Erythroblast (primary cell): ENCODE measurements around the gene CLIP4.

Experiments used
- DNase-seq, 2 experiments: peaks; one replicate each; lab custom pipeline; 2025; lab: John Stamatoyannopoulos, UW
- GATA1 ChIP-seq: IDR thresholded peaks from 2 replicates; pipeline ENCODE4 v1.6.1; 2011; ENCODE audit warnings: low read depth, mild to moderate bottlenecking, control low read depth, low read length, moderate library complexity
- POLR2A ChIP-seq: IDR thresholded peaks from 2 replicates; pipeline ENCODE4 v1.6.1; 2011; ENCODE audit warnings: mild to moderate bottlenecking, low read length

Gene CLIP4

GRCh38 chr2:29139152-29139551 lies 23.9 kb downstream of the CLIP4 start:
- no peak for TF ChIP-seq POLR2A
- TF ChIP-seq GATA1 = no peak
- no peak for DNase-seq

DNA sequence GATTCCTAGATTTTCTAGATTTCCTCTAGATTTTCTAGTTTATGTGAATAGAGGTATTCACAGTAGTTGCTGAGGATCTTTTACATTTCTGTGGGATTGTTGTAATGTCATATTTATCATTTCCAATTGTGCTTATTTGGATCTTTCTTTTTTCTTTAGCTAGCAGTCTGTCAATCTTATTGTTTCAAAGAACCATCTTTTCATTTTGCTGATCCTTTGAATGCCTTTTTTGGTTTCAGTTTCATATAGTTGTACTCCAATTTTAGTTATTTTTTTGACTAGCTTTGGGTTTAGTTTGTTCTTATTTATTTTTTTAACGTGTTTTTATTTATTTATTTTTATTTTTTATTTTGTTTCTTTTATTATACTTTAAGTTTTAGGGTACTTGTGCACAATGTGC lies 24.5 kb downstream of the CLIP4 start:
- no peak for DNase-seq
- TF ChIP-seq POLR2A (no peak), GATA1 (no peak)

- TF ChIP-seq POLR2A = no peak
- TF ChIP-seq GATA1 = no peak
- DNase-seq = no peak
Observed at GRCh38 chr2:29143657-29144056, 28.4 kb downstream of the CLIP4 start.

GRCh38 chr2:29146197-29146596 lies 31.0 kb downstream of the CLIP4 start:
- no peak for TF ChIP-seq POLR2A
- no peak for TF ChIP-seq GATA1

GRCh38 chr2:29147963-29148362 lies 32.7 kb downstream of the CLIP4 start:
- no peak for TF ChIP-seq POLR2A
- no peak for TF ChIP-seq GATA1

More at GRCh38 chr2:29146197-29146596, 31.0 kb downstream of the CLIP4 start:
- no peak for DNase-seq

DNA sequence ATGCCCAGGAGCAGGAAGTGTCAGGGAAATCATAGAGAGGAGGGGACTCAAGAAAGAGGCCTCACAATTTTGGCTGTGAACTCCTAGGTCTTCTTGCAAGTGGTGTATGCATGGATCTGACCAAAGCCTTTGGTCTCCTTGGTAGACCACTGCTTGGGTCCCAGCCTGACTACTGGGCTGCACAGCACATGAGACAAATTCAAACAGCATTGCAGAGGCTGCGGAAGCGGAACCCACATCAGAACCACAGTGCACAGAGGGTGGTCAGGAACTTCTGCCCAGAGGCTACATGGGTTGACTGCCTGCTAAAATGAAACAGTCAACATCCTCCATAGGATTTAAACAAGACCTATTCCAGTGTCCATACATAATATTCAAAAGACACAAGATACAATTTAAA lies 39.4 kb downstream of the CLIP4 start:
- no peak for TF ChIP-seq POLR2A
- TF ChIP-seq GATA1 = no peak
- no peak for DNase-seq

More at GRCh38 chr2:29147963-29148362, 32.7 kb downstream of the CLIP4 start:
- DNase-seq = no peak

DNA sequence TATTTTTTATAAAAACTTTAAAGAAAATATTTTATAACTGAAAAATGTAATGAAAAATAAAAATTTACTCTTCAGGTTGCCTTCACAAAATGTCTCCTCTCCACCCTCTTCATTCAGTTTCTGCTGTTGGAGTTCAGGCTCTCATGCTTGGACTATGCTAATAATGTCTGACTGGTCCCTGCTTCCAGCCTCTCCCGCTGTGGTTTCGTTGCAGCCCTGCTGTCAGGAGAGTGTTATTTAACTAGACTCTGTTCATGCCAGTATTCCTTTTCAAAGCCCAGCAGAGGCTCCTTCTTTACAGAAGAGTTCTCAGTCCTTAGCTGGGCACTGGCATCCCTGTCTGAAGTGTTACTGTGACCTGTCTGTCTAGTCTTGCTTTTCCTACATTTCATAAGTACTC lies 40.4 kb downstream of the CLIP4 start:
- TF ChIP-seq POLR2A = no peak
- TF ChIP-seq GATA1 = no peak
- DNase-seq = no peak

- DNase-seq = no peak
- no peak for TF ChIP-seq GATA1
Observed at GRCh38 chr2:29157131-29157530, 41.9 kb downstream of the CLIP4 start.

- TF ChIP-seq GATA1 = no peak
- TF ChIP-seq POLR2A = no peak
Observed at GRCh38 chr2:29159125-29159524, 43.9 kb downstream of the CLIP4 start.

GRCh38 chr2:29160184-29160583 lies 45.0 kb downstream of the CLIP4 start:
- TF ChIP-seq GATA1 (no peak), POLR2A (no peak)
- DNase-seq = no peak

More at GRCh38 chr2:29159125-29159524, 43.9 kb downstream of the CLIP4 start:
- DNase-seq = no peak

GRCh38 chr2:29162204-29162928 lies 47.2 kb downstream of the CLIP4 start:
- TF ChIP-seq GATA1 (no peak), POLR2A (no peak)
- DNase-seq = no peak

DNA sequence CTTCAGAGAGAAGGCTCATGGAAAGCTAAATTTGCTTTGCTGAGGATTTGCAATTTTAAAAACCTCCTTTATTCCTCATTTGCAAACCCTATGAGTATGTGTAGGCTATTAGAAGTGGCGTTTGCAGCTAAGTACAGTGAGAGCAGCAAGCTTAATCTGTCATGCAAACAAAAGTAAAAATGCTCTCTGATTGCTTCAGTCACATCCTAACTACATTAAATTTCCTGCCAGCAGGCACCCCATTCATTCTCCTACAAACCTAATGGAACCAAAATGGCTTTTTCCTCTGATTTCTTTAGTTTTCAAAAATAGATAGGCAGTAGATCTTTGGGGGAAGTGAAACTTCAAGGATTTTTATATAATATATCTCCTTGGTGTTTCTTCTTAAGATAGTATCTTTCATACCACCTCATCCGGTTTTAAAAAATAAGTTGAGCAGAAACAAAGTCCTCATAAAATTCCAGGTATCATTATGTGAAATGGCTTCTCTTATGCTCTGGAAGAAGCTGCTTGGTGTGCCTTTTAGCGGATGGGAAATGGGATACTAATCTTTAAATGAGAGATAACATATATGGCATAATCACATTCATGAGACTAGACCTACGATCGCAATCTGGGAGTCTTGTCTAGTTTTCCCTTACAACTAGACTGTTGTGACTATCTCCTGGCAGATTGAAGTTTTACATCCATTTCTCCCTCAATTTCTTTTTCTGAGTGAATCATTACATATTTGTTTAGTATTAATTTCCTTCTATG lies 49.1 kb downstream of the CLIP4 start:
- DNase-seq = no peak
- TF ChIP-seq POLR2A = no peak
- TF ChIP-seq GATA1 = no peak

DNA sequence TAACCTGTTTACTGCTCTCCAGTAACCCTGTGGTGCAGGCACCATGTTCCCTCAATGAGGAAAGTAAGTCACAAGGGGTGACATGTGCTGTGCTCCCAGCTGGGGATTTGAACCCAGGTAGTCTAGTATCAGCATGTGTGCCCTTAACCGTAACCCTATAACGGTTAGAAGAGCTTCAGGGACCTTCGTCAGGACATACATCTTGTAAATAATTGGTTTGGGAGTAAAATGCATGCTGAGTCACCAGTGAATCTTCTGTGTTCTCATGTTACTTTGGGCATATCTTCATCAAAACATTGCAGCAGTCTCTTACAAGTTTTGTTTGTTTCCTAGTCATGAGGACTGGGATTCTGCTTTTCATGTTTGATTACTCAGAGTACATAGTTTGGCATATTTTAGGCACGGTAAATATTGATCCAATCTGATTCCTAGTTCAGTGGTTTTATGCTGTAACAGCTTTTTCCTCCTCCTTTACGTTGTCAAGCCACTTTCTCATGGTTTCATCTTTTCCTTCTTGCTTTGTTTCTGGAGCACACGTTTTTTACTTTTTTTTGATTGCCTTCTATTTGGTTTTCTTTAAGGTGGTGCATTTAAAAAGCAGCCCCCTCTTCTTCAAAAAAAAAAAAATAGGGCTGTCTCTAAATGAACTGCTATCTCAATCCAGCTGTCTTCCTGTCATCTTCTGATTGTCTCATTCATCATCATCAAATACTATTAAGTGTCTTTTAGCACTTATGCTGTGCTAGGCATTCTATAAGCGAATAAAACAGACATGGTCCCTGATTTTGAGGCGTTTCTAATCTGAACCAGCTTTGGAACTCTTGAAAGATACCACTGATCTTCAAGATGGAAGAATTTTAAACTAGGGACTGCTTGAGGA lies 50.4 kb downstream of the CLIP4 start:
- no peak for DNase-seq

More for the DNA sequence above, 50.4 kb downstream of the CLIP4 start:
- no peak for TF ChIP-seq GATA1
- TF ChIP-seq POLR2A = no peak
